ENCODE measurements around the gene CFAP299. TPM values are rescaled to one million over a fixed set of nuclear protein-coding genes. Genes with fewer than 3 reads are reported as not detected.

Gene CFAP299
- total and polyA plus RNA-seq, 9 of the 15 experiments (the other 6 are each of a cell fraction or from before 2014, with no cell fraction given): 0.09 to 3.0 (median 0.76) TPM

Other genes starting within 250 kb of the CFAP299 start
- not detected in 2 replicates for gene PRDM8, start 138.2 kb upstream of the CFAP299 start, total RNA-seq (2014; rRNA removed)
- gene PRDM8, start 138.2 kb upstream of the CFAP299 start, total RNA-seq (2014; rRNA removed; fragmentation: Illumina TruSeq; extraction: Trizol): not detected in 2 replicates
- gene PRDM8, start 138.2 kb upstream of the CFAP299 start, total RNA-seq (2015; rRNA removed; fragmentation: Illumina TruSeq; extraction: Trizol): not detected in 2 replicates
- gene PRDM8, start 138.2 kb upstream of the CFAP299 start, total RNA-seq (2021): 0.07 and 0.40 TPM in 2 replicates
- gene PRDM8, start 138.2 kb upstream of the CFAP299 start, polyA plus RNA-seq (2011; rRNA removed): not detected in 2 replicates
- not detected in 2 replicates for gene PRDM8, start 138.2 kb upstream of the CFAP299 start, polyA plus RNA-seq (2014; fragmentation: Illumina TruSeq; extraction: Trizol)
- not detected for gene PRDM8, start 138.2 kb upstream of the CFAP299 start, polyA plus RNA-seq (2014; fragmentation: Nextera tagmentation; extraction: Ambion mirVana)
- not detected in 2 replicates for gene PRDM8, start 138.2 kb upstream of the CFAP299 start, polyA plus RNA-seq (2014; rRNA removed)
- gene FGF5, start 69.1 kb upstream of the CFAP299 start, total RNA-seq (2014; rRNA removed): 0.37 and 0.41 TPM in 2 replicates
- gene FGF5, start 69.1 kb upstream of the CFAP299 start, total RNA-seq (2014; rRNA removed; fragmentation: Illumina TruSeq; extraction: Trizol): 1.1 and 1.4 TPM in 2 replicates
- gene FGF5, start 69.1 kb upstream of the CFAP299 start, total RNA-seq (2015; rRNA removed; fragmentation: Illumina TruSeq; extraction: Trizol): 0.68 and 0.76 TPM in 2 replicates
- 2.0 and 2.7 TPM in 2 replicates for gene FGF5, start 69.1 kb upstream of the CFAP299 start, total RNA-seq (2021)
- gene FGF5, start 69.1 kb upstream of the CFAP299 start, polyA plus RNA-seq (2011; rRNA removed): 2.2 and 2.7 TPM in 2 replicates
- gene FGF5, start 69.1 kb upstream of the CFAP299 start, polyA plus RNA-seq (2014; fragmentation: Illumina TruSeq; extraction: Trizol): 1.4 TPM in 2 replicates
- under 1 TPM; 0.38 to 0.61 TPM for gene FGF5, start 69.1 kb upstream of the CFAP299 start, polyA plus RNA-seq (2014; fragmentation: Nextera tagmentation; extraction: Ambion mirVana)
- 1.1 and 1.2 TPM in 2 replicates for gene FGF5, start 69.1 kb upstream of the CFAP299 start, polyA plus RNA-seq (2014; rRNA removed)

Data from K562 (cell line).